Cortex of kidney (tissue), 1 donor: Measurements from ENCODE around the gene CPPED1.
"Not testable (repeated sequence)": the region's sequence is repeated elsewhere in the genome, so short reads cannot be mapped to it uniquely, and the experiment has no call there.

Source experiments
- DNase-seq: peaks from one replicate; lab custom pipeline; 2025; lab: John Stamatoyannopoulos, UW

CPPED1 gene, protein sequence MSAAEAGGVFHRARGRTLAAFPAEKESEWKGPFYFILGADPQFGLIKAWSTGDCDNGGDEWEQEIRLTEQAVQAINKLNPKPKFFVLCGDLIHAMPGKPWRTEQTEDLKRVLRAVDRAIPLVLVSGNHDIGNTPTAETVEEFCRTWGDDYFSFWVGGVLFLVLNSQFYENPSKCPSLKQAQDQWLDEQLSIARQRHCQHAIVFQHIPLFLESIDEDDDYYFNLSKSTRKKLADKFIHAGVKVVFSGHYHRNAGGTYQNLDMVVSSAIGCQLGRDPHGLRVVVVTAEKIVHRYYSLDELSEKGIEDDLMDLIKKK

GRCh38 chr16:12803203-12804093 lies at the start of gene CPPED1:
TSS of gene CPPED1 (minus strand) at chr16:12803887. CDS start at chr16:12803776, 111 bp downstream.
- DNase-seq: peak; percentile 62

DNA sequence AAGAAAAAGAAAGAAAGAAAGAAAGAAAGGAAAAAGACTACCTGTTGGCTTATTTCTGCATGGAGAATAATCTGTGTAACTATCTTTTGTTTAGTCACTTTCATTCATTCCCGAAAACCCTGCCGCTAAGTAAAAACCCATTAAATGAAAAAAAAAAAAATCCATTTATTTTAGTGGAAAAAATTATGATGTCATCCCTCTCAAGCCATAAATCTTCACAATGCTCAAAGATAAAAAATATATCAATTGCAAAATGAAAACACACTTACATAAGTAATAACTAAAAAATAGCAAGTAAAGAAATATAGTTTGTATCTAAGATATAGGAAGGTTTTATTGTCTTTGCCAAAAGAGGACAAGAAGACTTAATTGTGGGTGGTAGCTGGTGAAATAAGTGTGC lies 46.5 kb upstream of the CPPED1 start:
- no peak for DNase-seq

GRCh38 chr16:12846592-12846991 lies 42.9 kb upstream of the CPPED1 start:
- DNase-seq: no peak

GRCh38 chr16:12845282-12845681 lies 41.6 kb upstream of the CPPED1 start:
- DNase-seq: no peak

DNA sequence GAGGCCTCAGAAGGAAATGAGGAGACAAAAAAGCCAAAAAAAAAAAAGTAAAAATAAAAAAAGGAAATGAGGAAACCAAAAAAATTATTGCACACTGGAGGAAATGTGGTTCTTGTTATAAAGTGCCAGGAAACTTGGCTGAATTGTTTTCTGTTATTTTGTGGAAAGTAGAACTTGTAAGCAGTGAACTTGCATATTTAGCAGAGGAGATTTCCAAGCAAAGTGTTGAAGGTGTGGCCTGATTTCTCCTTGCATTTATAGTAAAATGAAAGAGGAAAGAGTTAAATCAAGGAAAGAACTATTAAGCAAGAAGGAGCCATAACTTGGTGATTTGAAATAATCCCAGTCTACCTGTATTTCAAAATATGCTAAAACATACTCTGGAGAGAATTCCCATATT lies 34.1 kb upstream of the CPPED1 start:
- DNase-seq: no peak

DNA sequence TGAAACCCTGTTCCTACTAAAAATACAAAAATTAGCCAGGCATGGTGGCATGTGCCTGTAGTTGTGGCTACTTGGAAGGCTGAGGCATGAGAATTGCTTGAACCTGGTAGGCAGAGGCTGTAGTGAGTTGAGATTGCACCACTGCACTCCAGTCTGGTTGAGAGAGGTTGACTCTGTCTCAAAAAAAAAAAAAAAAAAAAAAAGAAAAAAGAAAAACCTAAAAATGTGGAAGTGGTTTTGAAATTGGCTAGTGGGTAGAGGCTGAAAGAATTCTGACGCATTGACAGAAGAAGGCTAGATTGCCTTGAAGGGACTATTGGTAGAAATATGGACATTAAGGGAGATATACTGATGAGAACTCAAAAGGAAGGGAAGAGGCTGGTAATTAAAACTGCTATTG lies 33.6 kb upstream of the CPPED1 start:
- DNase-seq: no peak

DNA sequence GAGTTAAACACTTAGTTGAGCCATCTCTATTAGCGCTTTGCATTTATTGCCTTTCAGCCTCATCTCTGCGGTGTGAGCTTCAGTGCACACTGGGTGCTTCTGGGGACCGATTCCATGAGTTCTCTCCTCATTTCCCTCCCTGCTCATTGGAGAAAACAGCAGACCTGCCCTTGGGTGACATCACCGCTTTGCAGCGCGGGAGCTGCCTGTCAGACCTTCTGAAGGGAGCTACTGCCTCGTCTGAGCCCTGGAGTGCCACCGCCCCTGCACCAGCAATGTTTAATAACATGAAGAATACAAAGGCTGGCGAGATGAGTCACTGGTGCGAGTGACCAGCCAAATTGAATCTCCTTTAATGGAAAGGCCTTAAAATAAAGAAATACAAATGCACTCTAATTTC lies 30.2 kb upstream of the CPPED1 start:
- DNase-seq: no peak

- DNase-seq: no peak
Observed at GRCh38 chr16:12829096-12829888, 25.6 kb upstream of the CPPED1 start.

GRCh38 chr16:12828206-12828605 lies 24.5 kb upstream of the CPPED1 start:
- DNase-seq: no peak

- DNase-seq: no peak
Observed at GRCh38 chr16:12826559-12826958, 22.9 kb upstream of the CPPED1 start.

DNA sequence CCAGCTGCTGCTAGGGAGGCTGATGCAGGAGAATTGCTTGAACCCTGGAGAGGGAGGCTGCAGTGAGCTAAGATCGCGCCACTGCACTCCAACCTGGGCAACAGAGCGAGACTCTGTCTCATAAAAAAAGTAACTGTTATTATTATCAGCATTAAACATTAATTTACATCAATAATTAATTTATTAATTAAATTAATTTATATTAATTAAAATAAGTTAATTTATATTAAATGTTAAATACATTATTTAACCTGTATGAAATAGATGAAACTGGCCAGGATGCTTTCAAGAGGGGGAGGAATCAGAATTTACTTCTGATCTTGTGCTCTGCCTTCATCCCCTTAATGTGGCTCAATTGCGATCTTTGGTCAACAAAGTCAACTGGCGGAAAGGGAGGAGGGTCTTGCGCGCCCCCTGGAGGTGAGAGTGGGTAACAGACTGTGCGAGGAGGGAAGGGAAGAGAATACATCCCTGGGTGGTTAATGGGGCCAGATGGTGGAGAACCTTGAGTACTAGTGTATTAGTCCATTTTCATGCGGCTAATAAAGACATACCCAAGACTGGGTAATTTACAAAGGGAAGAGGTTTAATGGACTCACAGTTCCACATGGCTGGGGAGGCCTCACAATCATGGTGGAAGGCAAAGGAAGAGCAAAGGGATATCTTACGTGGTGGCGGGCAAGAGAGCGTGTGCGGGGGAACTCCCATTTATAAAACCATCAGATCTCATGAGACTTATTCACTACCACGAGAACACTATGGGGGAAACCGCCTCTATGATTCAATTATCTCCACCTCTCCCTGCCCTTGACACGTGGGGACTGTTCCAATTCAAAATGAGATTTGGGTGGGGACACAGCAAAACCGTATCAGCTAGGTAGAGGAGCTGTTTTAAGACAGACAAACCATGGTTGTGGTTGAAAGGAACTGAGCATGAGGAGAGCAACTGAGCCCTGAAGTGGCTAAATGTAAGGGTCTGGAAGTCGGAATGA lies 15.7 kb upstream of the CPPED1 start:
- no peak for DNase-seq

GRCh38 chr16:12818326-12818725 lies 14.6 kb upstream of the CPPED1 start:
- no peak for DNase-seq

GRCh38 chr16:12816791-12817214 lies 13.1 kb upstream of the CPPED1 start:
- not testable (repeated sequence) for DNase-seq

DNA sequence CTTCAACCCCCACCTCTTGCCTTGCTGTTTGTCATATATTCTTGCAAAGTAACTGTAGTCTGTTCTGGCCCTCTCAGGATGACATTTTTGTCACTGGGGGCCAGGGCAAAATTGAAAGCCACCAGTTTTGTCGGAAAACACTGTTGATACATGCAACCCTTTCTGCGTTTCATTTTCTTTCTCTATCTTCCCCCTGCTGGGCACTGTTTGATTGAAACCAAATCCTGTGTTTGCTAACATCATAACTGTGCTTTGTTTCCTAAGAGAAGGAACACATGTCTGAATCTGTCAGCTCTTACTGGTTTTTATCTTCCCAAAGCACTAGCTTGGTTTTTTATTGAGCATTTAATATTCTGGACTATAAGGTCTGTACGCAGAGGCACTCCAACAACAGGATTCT lies 11.7 kb upstream of the CPPED1 start:
- no peak for DNase-seq

DNA sequence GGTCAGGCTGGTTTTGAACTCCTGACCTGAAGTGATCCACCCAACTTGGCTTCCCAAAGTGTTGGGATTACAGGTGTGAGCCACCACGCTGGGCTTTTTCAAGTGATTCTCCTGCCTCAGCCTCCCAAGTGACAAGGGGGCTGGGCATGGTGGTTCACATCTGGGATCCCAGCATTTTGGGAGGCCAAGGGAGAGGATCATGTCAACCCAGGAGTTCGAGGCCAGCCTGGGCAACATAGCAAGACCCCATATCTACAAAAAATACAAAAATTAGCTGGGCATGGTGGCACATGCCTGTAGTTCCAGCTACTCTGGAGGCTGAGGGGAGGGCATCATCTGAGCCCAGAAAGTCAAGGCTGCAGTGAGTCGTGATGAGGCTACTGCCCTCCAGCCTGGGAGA lies 10.0 kb upstream of the CPPED1 start:
- DNase-seq: not testable (repeated sequence)

- DNase-seq: not testable (repeated sequence)
Observed at GRCh38 chr16:12813321-12813720, 9.6 kb upstream of the CPPED1 start.

- DNase-seq: no peak
Observed at GRCh38 chr16:12811441-12812383, 8.0 kb upstream of the CPPED1 start.

GRCh38 chr16:12805066-12805465 lies 1.4 kb upstream of the CPPED1 start:
- no peak for DNase-seq

GRCh38 chr16:12804395-12804794 lies 708 bp upstream of the CPPED1 start:
- DNase-seq: no peak

DNA sequence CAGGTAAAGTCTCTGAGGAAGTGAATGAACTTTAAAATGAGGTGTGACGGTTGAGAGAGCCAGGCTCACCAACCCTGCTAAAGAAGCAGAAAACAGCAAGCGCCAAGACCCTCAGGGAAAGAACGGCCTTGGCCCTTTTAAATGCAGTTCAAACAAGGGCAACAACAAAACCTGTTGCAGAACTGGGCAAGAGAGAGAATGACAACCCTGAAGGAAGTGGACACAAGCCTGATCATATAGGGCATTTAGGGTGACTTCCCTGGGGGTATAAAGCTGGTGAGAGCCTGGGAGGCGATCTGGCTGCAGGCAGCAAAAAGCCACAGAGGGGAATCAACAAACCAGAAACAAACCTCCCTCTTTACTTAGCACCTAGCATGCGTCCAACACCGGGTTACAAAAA lies 1.0 kb downstream of the CPPED1 start:
- DNase-seq: no peak
